ENCODE results near the gene RBFOX2.
"Not testable (repeated sequence)": the region's sequence is repeated elsewhere in the genome, so short reads cannot be mapped to it uniquely, and the experiment has no call there.

The RBFOX2 gene

GRCh38 chr22:35719212-35719875 is 309.3 kb downstream of the RBFOX2 start:
- no peak for DNase-seq (ENCODE audit: low read depth in 2 of 3, low spot score in 1 of 3)

DNA sequence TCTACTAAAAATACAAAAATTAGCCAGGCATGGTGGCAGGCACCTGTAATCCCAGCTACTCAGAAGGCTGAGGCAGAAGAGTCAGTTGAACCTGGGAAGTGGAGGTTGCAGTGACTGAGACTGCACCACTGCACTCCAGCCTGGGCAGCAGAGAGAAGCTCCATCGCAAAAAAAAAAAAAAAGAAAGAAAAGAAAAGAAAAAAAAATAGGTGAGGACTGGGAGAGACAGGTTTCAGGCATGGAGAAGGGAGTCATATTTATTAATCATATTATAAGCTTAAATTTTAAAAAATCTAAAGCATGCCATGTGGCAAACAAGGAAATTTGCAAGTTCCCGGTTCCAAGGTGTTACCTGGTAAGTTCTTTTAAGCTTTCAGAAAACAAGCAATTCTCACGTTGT is 311.1 kb downstream of the RBFOX2 start, which contains the start of gene APOL5:
Gene APOL5 (plus strand): TSS at position 301 of the 400 bp plus-strand sequence. CDS start 0 bp downstream, at position 301.
- no peak for DNase-seq (ENCODE audit: low read depth in 2 of 3, low spot score in 1 of 3)

DNA sequence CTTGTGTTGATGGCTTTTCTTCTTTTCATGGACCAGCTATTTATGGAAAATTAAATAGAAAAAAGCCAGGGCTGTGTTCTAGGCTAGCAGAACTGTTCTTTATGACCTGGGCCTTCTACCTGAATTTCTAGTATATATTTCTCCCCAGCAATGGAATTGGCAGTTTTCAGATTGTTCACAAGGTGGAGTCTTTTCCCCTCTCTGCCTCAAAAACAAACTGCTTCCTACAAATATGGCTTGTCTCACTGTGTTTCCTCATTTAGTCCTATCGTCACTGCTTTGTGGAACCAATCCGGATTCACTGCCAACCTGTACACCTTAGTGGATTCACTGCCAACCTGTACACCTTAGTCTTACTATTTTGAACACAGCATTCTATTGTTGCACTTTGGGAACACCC is 316.0 kb downstream of the RBFOX2 start:
- no peak for DNase-seq (ENCODE audit: low read depth in 2 of 3, low spot score in 1 of 3)

- no peak for DNase-seq (ENCODE audit: low read depth in 2 of 3, low spot score in 1 of 3)
Measured at GRCh38 chr22:35711336-35711735, 317.3 kb downstream of the RBFOX2 start.

DNA sequence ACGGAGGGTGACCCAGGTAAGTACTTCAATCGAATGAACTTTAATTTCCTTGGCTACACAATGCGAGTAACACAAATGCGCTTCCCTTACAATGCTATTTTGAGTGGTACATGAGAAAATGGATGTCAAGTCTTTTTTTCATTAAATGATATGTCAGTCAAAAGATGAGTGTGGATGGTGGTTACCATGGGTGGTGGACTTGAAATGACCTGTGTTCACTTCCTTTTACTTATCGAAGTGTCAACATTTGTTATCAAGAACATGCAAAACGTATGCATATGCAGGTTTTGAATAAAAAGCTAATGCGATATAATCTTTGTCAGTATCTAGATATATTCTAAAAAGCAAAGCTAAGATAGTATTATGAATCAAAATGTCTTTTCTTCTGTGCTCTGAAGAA is 319.7 kb downstream of the RBFOX2 start:
- DNase-seq (ENCODE audit: low read depth in 2 of 3, low spot score in 1 of 3), result no peak

GRCh38 chr22:35708453-35708852 is 320.2 kb downstream of the RBFOX2 start:
- DNase-seq (ENCODE audit: low read depth in 2 of 3, low spot score in 1 of 3), result no peak

DNA sequence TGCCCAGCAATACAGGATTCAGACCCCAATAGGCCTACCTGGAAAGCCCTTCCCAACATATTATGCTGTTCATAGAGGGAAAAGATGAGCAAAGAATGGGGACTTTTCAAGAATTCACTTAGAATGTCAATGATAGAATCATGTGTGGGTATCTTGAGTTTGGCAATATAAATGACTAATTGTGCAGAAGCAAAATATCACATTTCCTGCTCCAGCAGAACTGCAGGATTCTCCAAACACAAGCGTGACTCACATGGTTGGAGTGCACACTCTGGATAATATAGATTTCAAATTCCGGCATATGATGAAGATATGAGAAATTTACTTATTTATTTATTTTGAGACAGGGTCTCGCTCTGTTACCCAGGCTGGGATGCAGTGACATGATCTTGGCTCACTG is 323.5 kb downstream of the RBFOX2 start:
- DNase-seq (ENCODE audit: low read depth in 2 of 3, low spot score in 1 of 3), result no peak

DNA sequence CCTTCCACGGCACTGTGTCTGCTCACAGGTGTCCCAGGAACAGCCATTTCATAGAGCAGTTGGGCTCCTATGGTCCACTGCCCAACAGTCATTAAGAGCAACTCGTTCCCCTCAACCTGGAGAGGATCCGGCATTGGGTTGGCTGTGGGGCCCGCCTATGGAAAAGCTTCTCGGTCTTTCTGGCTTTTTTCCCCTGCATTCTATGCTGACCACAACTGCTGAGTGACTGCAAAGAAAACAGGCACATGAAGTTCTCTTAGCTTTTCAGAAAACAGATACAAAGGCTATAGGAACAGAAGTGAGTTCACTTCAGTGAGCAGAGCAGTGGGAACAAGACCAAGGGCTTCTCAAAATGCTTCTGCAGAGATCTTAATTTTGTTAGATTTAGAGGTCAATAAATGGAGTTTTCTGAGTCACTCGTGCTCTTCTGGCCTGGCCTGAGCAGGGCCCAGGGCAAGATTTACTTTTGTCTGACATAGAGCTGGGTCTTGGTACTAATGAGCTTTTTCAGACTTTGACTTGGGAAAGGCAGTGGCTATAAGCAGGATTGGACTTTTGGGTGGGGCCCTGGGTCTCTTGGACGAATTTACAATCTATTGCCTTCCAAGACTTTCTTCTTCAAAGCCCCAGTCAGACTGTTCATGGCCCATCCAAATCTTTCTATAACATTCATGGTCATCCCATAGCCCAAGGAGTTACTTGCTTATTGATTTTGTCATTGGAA is 324.6 kb downstream of the RBFOX2 start:
- DNase-seq (ENCODE audit: low read depth in 2 of 3, low spot score in 1 of 3), result no peak

DNA sequence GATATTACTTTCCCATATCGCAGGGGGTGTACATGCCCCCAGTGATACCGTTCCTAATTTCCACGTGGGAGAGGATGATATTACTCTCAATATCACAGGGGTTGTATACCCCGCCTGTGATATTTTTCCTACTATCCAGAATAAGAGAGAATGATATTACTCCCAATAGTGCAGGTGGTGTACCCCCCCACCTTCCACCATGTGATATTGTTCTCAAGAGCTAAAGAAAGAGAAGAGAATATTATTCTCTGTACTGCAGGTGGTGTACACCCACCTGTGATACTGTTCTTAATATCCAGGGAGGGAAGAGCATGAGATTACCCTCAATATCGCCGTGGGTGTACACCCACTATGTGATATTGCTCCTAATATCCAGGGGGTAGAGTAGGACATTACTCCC is 328.8 kb downstream of the RBFOX2 start:
- not testable (repeated sequence) for DNase-seq (ENCODE audit: low read depth in 2 of 3, low spot score in 1 of 3)

GRCh38 chr22:35697142-35697541 is 331.5 kb downstream of the RBFOX2 start:
- DNase-seq (ENCODE audit: low read depth in 2 of 3, low spot score in 1 of 3), result no peak

DNA sequence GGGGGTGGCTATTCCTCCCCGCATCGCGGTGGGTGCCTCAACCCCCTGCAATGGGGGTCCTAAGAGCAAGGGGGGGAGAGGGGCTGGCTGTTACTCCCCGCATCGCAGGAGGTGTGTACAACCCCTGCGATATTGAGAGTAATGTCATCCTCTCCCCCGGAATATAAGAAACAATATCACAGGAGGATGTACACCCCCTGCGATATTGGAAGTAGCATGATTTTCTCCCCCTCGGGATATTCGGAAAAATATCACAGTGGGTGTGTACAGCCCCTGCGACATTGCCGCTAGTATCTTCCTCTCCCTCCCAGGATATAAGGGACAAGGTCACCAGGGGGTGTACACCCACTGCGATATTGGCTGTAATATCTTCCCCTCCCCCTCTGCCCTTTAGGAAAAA is 333.4 kb downstream of the RBFOX2 start:
- DNase-seq (ENCODE audit: low read depth in 2 of 3, low spot score in 1 of 3), result no peak

GRCh38 chr22:35690001-35690400 is 338.6 kb downstream of the RBFOX2 start:
- DNase-seq (ENCODE audit: low read depth in 2 of 3, low spot score in 1 of 3), result no peak

DNA sequence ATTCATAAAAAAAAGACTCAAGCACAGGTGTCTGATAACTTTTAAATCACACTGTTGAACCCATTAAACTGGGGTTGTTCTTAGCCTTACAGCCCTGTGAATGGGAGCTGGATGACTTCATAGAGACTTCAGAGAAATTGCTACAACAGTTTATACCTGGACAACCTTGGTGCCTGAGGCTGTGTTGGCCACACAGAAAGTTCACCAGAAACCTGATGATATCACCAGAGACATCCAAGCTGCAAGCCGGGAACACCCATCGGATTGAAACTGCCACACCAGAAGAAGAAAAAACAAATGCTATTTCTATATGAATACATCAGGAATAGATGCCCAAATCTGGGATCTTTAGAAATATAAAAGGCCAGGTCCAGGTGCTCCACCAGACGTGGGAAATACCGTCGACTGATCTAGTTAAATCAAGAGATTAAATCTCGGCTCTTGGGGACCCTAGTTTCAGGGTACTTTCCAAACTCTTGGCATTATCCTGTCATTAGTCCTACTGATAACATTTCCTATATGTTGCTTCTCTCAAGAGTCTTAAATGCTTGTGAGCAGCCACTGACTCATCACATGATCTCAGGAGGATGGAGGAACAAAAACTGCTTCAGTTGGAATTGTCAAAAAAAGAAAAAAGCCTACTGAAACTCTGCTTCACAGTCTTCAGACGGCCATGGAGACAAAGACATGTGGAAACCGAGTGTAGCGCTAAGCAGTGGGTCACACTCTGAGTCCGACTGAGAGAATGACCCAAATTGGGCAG is 339.5 kb downstream of the RBFOX2 start:
- DNase-seq (ENCODE audit: low read depth in 2 of 3, low spot score in 1 of 3), result no peak
